GM23338 (cell line): Measurements from ENCODE around the gene ADAM10.

Experiments used
- CTCF ChIP-seq, 2 experiments: fragments of 200-600 bp in 1 of 2; sonication (generic) in 1 of 2; conservative IDR thresholded peaks; 2 replicates each; pipeline versions ENCODE4 v1.5.1 to v1.6.1; 2016 to 2017; ENCODE audit warnings: antibody characterized with exemption in 2 of 2, low read depth in 2 of 2, mild to moderate bottlenecking in 2 of 2, moderate library complexity in 1 of 2
- EZH2 ChIP-seq: fragments of 200-600 bp; sonication (generic); IDR thresholded peaks from one replicate; pipeline ENCODE4 v1.8.0; 2017; ENCODE audit warnings: antibody characterized with exemption, mild to moderate bottlenecking, low read depth; ENCODE audit not compliant: unreplicated experiment
- NANOG ChIP-seq: IDR thresholded peaks from 2 replicates; pipeline ENCODE4 v1.6.1; 2016; ENCODE audit warnings: antibody characterized with exemption, borderline replicate concordance
- POLR2AphosphoS5 ChIP-seq: IDR thresholded peaks from 2 replicates; pipeline ENCODE4 v1.6.1; 2016; ENCODE audit warnings: antibody characterized with exemption, low read depth
- REST ChIP-seq: IDR thresholded peaks from one replicate; pipeline ENCODE4 v1.6.1; 2018; ENCODE audit warnings: antibody characterized with exemption; ENCODE audit not compliant: unreplicated experiment
- STAT1 ChIP-seq: IDR thresholded peaks from one replicate; pipeline ENCODE4 v1.6.1; 2016; ENCODE audit warnings: antibody characterized with exemption; ENCODE audit not compliant: unreplicated experiment

- no peak for TF ChIP-seq REST
- no peak for TF ChIP-seq CTCF (conservative IDR thresholded peaks at IDR 0.05; ENCODE audit: low read depth in 2 of 2)
- no peak for TF ChIP-seq POLR2AphosphoS5
- TF ChIP-seq STAT1 = no peak
- no peak for TF ChIP-seq EZH2
- TF ChIP-seq NANOG = no peak
Measured at GRCh38 chr15:58755956-58756355, 6.4 kb upstream of the ADAM10 start.
